Stomach (tissue), 9 donors: ENCODE results near the gene IL1RL2. TPM values are rescaled to one million over a fixed set of nuclear protein-coding genes. Genes with fewer than 3 reads are reported as not detected.

Source experiments
- DNase-seq, 2 donors: peaks; one replicate each; pipeline versions ENCODE4 v3.0.0 to v3.0.0-alpha.2; 2013 to 2019
- H3K27ac ChIP-seq, 5 donors: fragments of 200-600 bp in 4 of 5; sonication (generic) in 4 of 5; one replicate each; pipeline ENCODE4 v1.5.1; 2013 to 2019; ENCODE audit warnings: mild to moderate bottlenecking in 1 of 5, moderate library complexity in 1 of 5
- H3K27me3 ChIP-seq, 3 donors: fragments of 200-600 bp; sonication (generic); one replicate each; pipeline ENCODE4 v1.5.1; 2017 to 2019; ENCODE audit warnings: mixed run types in 1 of 3
- H3K36me3 ChIP-seq, 4 donors: fragments of 200-600 bp; sonication (generic); 1 replicate in 3 of 4; 2 replicates in 1 of 4; pipeline ENCODE4 v1.5.1; 2016 to 2019
- H3K4me1 ChIP-seq, 4 donors: fragments of 200-600 bp; sonication (generic); one replicate each; pipeline ENCODE4 v1.5.1; 2016 to 2019
- H3K4me3 ChIP-seq, 4 donors: fragments of 200-600 bp; sonication (generic) in 3 of 4; one replicate each; pipeline ENCODE4 v1.5.1; 2016 to 2019; ENCODE audit warnings: mild to moderate bottlenecking in 1 of 4
- H3K9me3 ChIP-seq, 4 donors: fragments of 200-600 bp; sonication (generic); one replicate each; pipeline ENCODE4 v1.5.1; 2016 to 2019
- CTCF ChIP-seq, 7 experiments: fragments of 450-650 bp in 4 of 7; fragments of 200-600 bp in 3 of 7; sonication (generic) in 3 of 7; IDR thresholded peaks; one replicate each; pipeline ENCODE4 v1.5.1; 2016 to 2019; ENCODE audit warnings: antibody characterized with exemption in 7 of 7, control low read depth in 2 of 7, mild to moderate bottlenecking in 1 of 7
- EP300 ChIP-seq: sonication (generic); formaldehyde crosslinking; IDR thresholded peaks from one replicate; pipeline ENCODE4 v1.6.1; 2017; ENCODE audit warnings: antibody characterized with exemption
- POLR2A ChIP-seq, 4 donors: fragments of 450-650 bp; IDR thresholded peaks; one replicate each; pipeline ENCODE4 v1.6.1; 2016; ENCODE audit warnings: antibody characterized with exemption in 4 of 4, control low read depth in 2 of 4, mild to moderate bottlenecking in 1 of 4, moderate library complexity in 1 of 4
- POLR2AphosphoS5 ChIP-seq, 3 donors: sonication (generic); formaldehyde crosslinking; IDR thresholded peaks; one replicate each; pipeline ENCODE4 v1.6.1; 2016; ENCODE audit warnings: antibody characterized with exemption in 3 of 3
- WGBS, 5 donors: extraction: QIAGEN DNeasy Blood & Tissue Kit in 3 of 5; methylation state at CpG; one replicate each; pipeline versions ENCODE4 v1.1.5 to v1.1.7; 2013 to 2018; 5-methylcytosine and 5-hydroxymethylcytosine counted together
- intact Hi-C: fragments of 100-400 bp; cut with DNase I; formaldehyde crosslinking; loops from one replicate; pipeline ENCODE4 v1.15.1; 2023; ENCODE audit warnings: low total_unique reads
- polyA plus RNA-seq, 3 donors: library from polyadenylated mRNA; stranded (reverse); fragments of 200-250 nt; gene quantifications; one replicate each; pipeline ENCODE4 v1.2.3, GENCODE V29; 2013
- total RNA-seq, 5 donors: library from RNA; depleted of rRNA; stranded (reverse); fragments of >200 nt; gene quantifications; one replicate each; pipeline versions ENCODE4 v1.1.0 to v1.2.3, GENCODE V29; 2014 to 2016
- donor health status: healthy with polysubstance abuse.
- donor health status: Bipolar disorder and iron deficiency.
- donor health status: healthy.

The IL1RL2 gene
- total and polyA plus RNA-seq, 8 donors, result 0.61 to 4.3 (median 2.4) TPM; not detected in 2

GRCh38 chr2:102235491-102235890, 48.7 kb downstream of the IL1RL2 start:
- TF ChIP-seq POLR2AphosphoS5 (IDR thresholded peaks at IDR 0.05) (no peak), POLR2A (IDR thresholded peaks at IDR 0.05) (no peak), EP300 (no peak), CTCF (IDR thresholded peaks at IDR 0.05) (no peak)
- no peak overlapping the region for H3K4me3 ChIP-seq
- H3K9me3 ChIP-seq, result no peaks in the 10 kb centered on the region
- intact Hi-C loops, result loop anchor here (5.0 to 10.0 kb wide), 2 partner anchors 51 to 213 kb away; partner anchors contain the start of gene IL1RL2
- peaks cover 1 to 18% (median 13%) of the 10 kb centered on the region in 4 donors for H3K4me1 ChIP-seq
- DNase-seq, result peak in 1 of 2 donors; percentile 31
- no peak overlapping the region for H3K27ac ChIP-seq
- WGBS, 5 donors, result 78 to 83% (median 80%) methylated on average over 5 of the region's 5 CpGs
- H3K27me3 ChIP-seq, result no peaks in the 10 kb centered on the region
- peaks cover 0 to 3% (median 0%) of the 10 kb centered on the region in 4 donors for H3K36me3 ChIP-seq

DNA sequence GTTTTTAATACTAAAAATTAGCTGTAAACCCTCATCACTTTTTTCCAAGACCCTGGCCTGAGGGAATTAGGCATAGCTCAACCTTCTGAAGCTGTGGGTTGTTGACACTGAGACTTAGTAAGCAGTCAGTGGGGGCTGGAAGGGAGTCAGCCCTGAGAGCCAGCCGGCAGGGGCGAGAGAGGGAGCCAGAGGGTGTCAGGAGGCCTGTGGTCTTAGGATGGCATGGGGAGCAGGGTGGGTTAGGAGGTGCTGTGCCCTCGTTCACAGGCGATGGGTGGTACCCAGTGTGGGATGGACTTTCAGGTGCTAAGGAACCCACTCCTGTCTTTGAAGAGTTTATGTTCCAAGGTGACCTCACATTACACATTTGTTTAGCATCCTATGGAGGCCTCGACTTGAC, 49.3 kb downstream of the IL1RL2 start:
- Histone ChIP-seq H3K9me3 (no peaks in the 10 kb centered on the region), H3K27ac (no peak overlapping the region), H3K4me1 (peaks cover 8 to 25% (median 17%) of the 10 kb centered on the region in 4 donors), H3K4me3 (no peak overlapping the region), H3K36me3 (peaks cover 0 to 3% (median 0%) of the 10 kb centered on the region in 4 donors), H3K27me3 (no peaks in the 10 kb centered on the region)
- no peak for DNase-seq
- intact Hi-C loops, result loop anchor here (5.0 to 10.0 kb wide), 2 partner anchors 51 to 214 kb away; partner anchors contain the start of gene IL1RL2
- TF ChIP-seq EP300 (no peak), POLR2AphosphoS5 (IDR thresholded peaks at IDR 0.05) (no peak), POLR2A (IDR thresholded peaks at IDR 0.05) (no peak), CTCF (IDR thresholded peaks at IDR 0.05) (no peak)
- WGBS, 5 donors, result 69 to 91% (median 89%) methylated on average over 5 of the region's 5 CpGs

DNA sequence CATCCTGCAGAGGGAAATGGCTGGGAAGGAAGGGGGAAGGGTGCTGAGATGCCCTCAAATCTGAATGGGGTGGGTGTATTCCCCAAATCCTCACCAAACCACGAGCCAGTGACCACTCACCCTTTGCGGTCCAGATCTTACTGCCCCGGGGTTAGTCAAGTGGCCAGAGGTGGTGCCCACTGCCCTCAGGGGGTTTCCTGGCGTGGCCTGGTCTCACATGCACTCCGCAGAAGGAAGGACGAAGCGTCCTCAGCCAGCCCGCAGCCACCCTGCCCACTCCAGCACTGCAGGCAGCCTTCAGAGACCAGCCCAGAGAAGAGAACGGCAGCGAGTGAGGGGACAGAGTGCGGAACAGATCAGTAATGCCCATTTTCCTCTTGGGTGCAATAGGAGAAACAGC, 50.4 kb downstream of the IL1RL2 start:
- Histone ChIP-seq H3K4me3 (no peak overlapping the region), H3K4me1 (peaks cover 9 to 32% (median 19%) of the 10 kb centered on the region in 4 donors), H3K9me3 (no peaks in the 10 kb centered on the region), H3K27ac (no peak overlapping the region), H3K36me3 (peaks cover 0 to 3% (median 0%) of the 10 kb centered on the region in 4 donors), H3K27me3 (no peaks in the 10 kb centered on the region)
- no peak for DNase-seq
- no peak for TF ChIP-seq POLR2AphosphoS5 (IDR thresholded peaks at IDR 0.05)
- no peak for TF ChIP-seq CTCF (IDR thresholded peaks at IDR 0.05)
- no peak for TF ChIP-seq EP300
- no peak for TF ChIP-seq POLR2A (IDR thresholded peaks at IDR 0.05)
- whole genome bisulfite sequencing, 5 donors, result 93 to 98% (median 95%) methylated on average over 9 to 11 of the region's 11 CpGs
- intact Hi-C loops, result loop anchor here (5.0 to 10.0 kb wide), 2 partner anchors 52 to 215 kb away; partner anchors contain the start of gene IL1RL2

GRCh38 chr2:102238039-102238756, 51.4 kb downstream of the IL1RL2 start:
- H3K27me3 ChIP-seq, result no peaks in the 10 kb centered on the region
- peaks cover 0 to 3% (median 0%) of the 10 kb centered on the region in 4 donors for H3K36me3 ChIP-seq
- TF ChIP-seq EP300 (no peak), CTCF (IDR thresholded peaks at IDR 0.05) (no peak), POLR2AphosphoS5 (IDR thresholded peaks at IDR 0.05) (no peak), POLR2A (IDR thresholded peaks at IDR 0.05) (no peak)
- no peaks in the 10 kb centered on the region for H3K9me3 ChIP-seq
- intact Hi-C loops, result loop anchor here (5.0 to 10.0 kb wide), 2 partner anchors 53 to 216 kb away; partner anchors contain the start of gene IL1RL2
- H3K4me1 ChIP-seq, result peaks cover 9 to 32% (median 19%) of the 10 kb centered on the region in 4 donors
- no peak overlapping the region for H3K4me3 ChIP-seq
- peak overlapping the region in 4 of 5 donors; percentile 35 to 72 (median 54) for H3K27ac ChIP-seq
- peak in 1 of 2 donors; percentile 34 for DNase-seq
- 51 to 62% (median 54%) methylated on average over 10 of the region's 10 CpGs for WGBS, 5 donors
